HFF-Myc (cell line): ENCODE results near the gene SDK2.

Experiments
- DNase-seq: peaks from one replicate; pipeline ENCODE4 v3.0.0-alpha.2; 2011; ENCODE audit warnings: low read depth; ENCODE audit errors: extremely low read depth
- H3K4me3 ChIP-seq: replicated peaks from 2 replicates; pipeline ENCODE4 v1.5.1; 2011; ENCODE audit warnings: low read depth, mild to moderate bottlenecking, control low read depth, low read length
- TF ChIP-seq, protein P1 (sequence below): IDR thresholded peaks from 2 replicates; pipeline ENCODE4 v1.5.1; 2012; ENCODE audit warnings: mild to moderate bottlenecking, low read depth, low read length, control low read depth; ENCODE audit errors: missing control alignments

Gene SDK2

DNA sequence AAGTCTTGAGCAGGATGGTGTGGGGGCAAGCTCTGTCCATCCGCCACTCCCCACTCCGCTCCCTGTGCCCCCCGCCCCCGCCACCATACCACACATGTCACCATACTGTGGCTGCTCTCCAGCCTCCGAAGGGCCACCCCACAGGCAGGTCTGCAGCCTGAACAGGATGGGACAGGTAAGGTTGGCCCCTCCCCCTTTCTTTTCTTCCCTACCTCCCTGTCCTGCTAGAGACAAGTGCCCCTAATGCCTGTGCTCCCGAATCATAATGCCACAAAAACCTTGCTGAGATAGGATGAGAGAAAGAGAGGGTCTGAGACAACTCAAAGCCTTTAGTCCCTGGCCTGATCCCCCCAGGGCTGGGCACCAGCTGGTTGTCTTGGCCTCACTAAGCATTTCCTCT lies 84.7 kb downstream of the SDK2 start:
- no peak overlapping the region for H3K4me3 ChIP-seq
- TF ChIP-seq, protein P1, sequence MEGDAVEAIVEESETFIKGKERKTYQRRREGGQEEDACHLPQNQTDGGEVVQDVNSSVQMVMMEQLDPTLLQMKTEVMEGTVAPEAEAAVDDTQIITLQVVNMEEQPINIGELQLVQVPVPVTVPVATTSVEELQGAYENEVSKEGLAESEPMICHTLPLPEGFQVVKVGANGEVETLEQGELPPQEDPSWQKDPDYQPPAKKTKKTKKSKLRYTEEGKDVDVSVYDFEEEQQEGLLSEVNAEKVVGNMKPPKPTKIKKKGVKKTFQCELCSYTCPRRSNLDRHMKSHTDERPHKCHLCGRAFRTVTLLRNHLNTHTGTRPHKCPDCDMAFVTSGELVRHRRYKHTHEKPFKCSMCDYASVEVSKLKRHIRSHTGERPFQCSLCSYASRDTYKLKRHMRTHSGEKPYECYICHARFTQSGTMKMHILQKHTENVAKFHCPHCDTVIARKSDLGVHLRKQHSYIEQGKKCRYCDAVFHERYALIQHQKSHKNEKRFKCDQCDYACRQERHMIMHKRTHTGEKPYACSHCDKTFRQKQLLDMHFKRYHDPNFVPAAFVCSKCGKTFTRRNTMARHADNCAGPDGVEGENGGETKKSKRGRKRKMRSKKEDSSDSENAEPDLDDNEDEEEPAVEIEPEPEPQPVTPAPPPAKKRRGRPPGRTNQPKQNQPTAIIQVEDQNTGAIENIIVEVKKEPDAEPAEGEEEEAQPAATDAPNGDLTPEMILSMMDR: no peak
- DNase-seq: no peak

DNA sequence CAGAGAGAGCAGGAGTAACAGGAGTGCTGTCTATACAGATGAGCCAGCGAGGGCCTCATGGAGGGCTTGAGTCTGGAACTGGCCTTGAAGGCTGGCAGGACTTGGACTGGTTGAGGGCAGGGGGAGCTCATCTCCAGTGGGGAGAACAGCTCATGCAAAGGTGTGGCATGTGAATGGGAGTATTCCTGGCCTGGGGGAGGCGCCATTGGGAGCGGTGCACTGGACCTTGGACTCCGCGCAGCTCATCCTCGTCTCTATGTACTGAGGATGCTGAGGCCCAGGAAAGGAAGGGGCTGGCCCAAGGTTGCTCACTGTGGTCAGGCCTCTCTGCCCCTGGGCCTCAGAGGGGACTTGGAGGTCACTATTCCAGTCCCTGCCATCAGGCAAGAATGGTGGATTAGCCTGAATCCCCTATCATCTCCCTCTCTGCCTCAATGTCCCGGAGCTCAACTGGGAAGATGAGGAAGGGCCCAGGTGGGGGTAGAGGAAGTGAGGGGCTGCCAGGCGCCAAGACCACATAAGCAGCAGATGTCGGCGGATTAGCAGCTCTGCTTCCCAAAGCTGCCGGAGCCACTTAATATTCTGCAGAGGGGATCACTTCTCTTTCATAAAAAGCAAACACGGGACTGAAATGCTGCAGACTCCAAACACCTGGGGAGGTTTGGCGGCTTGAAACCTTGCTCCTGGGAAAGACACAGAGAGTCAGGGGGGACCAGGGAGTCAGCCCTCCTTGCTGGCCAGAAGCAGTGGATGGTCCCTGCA lies 88.9 kb downstream of the SDK2 start:
- TF ChIP-seq, protein P1: no peak
- no peak overlapping the region for H3K4me3 ChIP-seq
- no peak for DNase-seq

DNA sequence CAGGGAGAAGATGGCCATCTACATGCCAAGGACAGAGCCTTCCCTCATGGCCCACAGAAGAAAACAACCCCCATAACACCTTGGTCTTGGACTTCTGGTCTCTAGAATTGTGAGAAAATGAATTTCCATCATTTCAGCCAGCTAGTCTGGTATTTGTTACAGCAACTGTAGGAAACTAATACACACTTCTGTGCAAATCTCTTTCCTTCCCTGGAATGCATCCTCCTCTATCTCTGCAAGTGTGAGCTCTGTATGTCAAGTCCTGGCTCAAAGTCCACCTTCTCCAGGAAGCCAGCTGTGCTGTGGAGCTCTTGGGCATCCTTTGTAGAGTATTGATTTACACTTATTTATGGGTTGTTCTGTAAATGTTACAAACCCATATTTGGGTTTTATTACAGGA lies 89.7 kb downstream of the SDK2 start:
- TF ChIP-seq, protein P1: no peak
- H3K4me3 ChIP-seq: no peak overlapping the region
- no peak for DNase-seq

DNA sequence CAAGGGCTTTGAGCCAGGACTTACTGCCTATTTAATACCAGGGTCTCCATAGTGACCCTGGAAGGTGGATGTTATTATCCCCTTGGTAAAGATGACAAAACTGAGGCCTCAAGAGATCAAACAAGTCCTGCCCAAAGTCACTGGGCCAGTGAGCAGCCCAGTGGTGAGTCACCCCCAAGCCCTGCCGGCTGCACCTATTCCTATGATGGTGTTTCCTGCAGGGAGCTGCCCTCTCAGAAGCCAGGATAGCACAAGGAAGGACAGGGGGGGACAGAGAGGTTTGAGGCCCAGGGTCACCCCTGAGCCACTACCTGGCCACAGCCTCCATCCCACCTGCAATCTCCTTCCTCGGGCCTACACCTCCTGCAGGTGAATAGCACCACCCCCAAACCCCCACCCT lies 90.9 kb downstream of the SDK2 start:
- TF ChIP-seq, protein P1: no peak
- no peak for DNase-seq
- no peak overlapping the region for H3K4me3 ChIP-seq

DNA sequence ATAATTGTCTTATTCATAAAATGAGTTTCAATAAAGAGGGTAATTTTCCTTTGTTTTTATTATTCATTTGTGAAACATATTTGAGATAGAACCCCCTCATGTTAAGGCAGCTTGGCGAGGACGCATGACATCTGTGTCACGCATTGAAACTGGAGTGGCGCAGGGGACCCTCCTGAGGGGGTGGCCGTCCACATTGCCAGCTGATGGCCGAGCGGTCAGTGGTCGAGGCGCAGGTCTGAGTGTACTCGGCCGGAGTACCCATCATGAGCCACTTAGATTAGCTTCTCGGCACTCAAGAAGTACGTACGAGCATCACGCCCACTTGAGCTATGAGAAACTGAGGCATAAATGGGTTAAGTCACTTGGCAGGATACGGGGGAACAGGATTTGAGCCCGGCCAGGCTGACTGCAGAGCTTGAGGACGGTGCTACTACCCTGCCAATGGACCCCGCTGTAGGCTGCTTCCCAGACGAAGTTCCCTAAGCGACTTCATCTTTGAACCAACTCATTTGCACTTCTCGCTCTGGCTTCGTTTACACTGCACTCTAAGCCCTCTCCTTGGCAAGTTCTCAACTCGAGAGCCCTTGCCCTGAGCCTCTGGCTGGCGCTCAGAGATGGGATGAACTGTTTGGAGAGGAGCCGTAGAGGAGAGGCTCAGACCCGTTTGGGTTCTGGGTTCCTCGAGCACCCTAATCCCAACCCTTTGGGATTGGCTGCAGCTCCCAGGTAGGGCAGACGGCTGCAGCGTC lies 91.8 kb downstream of the SDK2 start:
- no peak for DNase-seq
- no peak overlapping the region for H3K4me3 ChIP-seq
- TF ChIP-seq, protein P1: no peak

DNA sequence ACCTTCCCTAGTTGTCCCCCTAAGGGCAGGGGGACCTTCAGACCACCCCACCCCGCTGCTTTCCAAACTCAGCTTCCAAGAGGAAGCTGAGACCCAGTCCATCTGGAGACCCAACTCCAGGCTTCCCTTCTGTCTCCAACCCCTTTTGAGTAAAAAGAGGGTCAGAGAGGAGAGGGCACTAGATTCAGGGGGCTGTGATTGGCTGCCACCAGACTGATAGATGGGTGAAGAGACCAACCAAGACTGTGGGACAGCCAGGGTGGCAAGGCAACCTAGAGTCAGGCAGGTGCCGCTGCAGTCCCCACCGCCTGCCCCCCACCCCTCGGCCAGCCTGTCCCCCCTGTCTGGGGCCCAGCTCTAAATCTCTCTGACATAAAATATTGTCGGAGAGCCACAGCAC lies 92.5 kb downstream of the SDK2 start:
- TF ChIP-seq, protein P1: no peak
- H3K4me3 ChIP-seq: no peak overlapping the region
- DNase-seq: no peak

DNA sequence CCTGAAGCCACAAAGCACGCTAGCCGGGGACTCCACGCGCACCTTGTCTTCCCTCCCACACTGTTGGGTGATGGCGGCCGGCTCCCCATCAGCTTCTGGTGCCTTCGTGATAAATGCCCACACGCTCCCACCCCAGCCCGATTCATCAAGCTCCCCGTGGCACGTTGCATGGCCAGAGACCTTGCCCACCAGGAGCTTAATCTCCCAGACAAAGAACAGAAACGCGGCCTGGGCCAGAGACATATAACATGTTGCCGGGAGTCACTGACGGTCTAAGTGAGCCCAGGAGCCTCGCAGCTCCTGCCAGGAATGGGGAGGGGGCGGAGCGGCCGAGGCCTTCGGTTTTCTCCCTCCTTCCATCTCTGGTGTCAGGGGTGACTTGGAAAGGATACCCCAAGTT lies 93.1 kb downstream of the SDK2 start:
- no peak for DNase-seq
- H3K4me3 ChIP-seq: no peak overlapping the region
- TF ChIP-seq, protein P1: no peak
